GM13977 (cell line): ENCODE data around the gene TBC1D24.
A peak's percentile ranks its signal among the peaks of the same experiment; 100 is the strongest.

Source experiments
- DNase-seq: peaks from one replicate; pipeline ENCODE4 v3.0.0; 2012; ENCODE audit warnings: low spot score
- CTCF ChIP-seq: IDR thresholded peaks from 2 replicates; pipeline ENCODE4 v1.5.1; 2012; ENCODE audit warnings: mild to moderate bottlenecking, control low read depth; ENCODE audit not compliant: insufficient read depth; ENCODE audit errors: extremely low read depth, missing control alignments
- in situ Hi-C: fragments of 300-500 bp; cut with MboI; formaldehyde crosslinking; loops from one replicate; pipeline ENCODE4 v1.12.0; 2022; ENCODE audit warnings: low sequenced_read_pairs, low pct_unique_long_range_greater_than_20kb, mixed read lengths, inconsistent platforms; ENCODE audit not compliant: unreplicated experiment

Gene TBC1D24

GRCh38 chr16:2511128-2511800, 36.3 kb downstream of the TBC1D24 start:
- in situ Hi-C loops, result no loop called here
- no peak for TF ChIP-seq CTCF
- no peak for DNase-seq

- no peak for TF ChIP-seq CTCF
- no peak for DNase-seq
- in situ Hi-C loops, result no loop called here
Measured at GRCh38 chr16:2511996-2512734, 37.2 kb downstream of the TBC1D24 start.

- TF ChIP-seq CTCF, result peak; percentile 30
- in situ Hi-C loops, result no loop called here
- DNase-seq, result peak; percentile 70
Measured at GRCh38 chr16:2512735-2513404, 37.9 kb downstream of the TBC1D24 start.

- in situ Hi-C loops, result no loop called here
- TF ChIP-seq CTCF, result no peak
- peak; percentile 99 for DNase-seq
Measured at GRCh38 chr16:2513405-2514332, 38.7 kb downstream of the TBC1D24 start, which contains the start of gene ATP6V0C. Gene ATP6V0C (plus strand): TSS chr16:2513952. CDS start chr16:2514104, 152 bp downstream.

GRCh38 chr16:2514333-2515179, 39.6 kb downstream of the TBC1D24 start:
- DNase-seq, result peak; percentile 55
- in situ Hi-C loops, result no loop called here
- TF ChIP-seq CTCF, result no peak
